Measurements from ENCODE around the gene WDSUB1. TPM values are rescaled to one million over a fixed set of nuclear protein-coding genes. Genes with fewer than 3 reads are reported as not detected.

WDSUB1 gene
- total and polyA plus RNA-seq, 9 of the 15 experiments (the other 6 are each of a cell fraction or from before 2014, with no cell fraction given), result 5.2 to 13.7 (median 9.4) TPM

DNA sequence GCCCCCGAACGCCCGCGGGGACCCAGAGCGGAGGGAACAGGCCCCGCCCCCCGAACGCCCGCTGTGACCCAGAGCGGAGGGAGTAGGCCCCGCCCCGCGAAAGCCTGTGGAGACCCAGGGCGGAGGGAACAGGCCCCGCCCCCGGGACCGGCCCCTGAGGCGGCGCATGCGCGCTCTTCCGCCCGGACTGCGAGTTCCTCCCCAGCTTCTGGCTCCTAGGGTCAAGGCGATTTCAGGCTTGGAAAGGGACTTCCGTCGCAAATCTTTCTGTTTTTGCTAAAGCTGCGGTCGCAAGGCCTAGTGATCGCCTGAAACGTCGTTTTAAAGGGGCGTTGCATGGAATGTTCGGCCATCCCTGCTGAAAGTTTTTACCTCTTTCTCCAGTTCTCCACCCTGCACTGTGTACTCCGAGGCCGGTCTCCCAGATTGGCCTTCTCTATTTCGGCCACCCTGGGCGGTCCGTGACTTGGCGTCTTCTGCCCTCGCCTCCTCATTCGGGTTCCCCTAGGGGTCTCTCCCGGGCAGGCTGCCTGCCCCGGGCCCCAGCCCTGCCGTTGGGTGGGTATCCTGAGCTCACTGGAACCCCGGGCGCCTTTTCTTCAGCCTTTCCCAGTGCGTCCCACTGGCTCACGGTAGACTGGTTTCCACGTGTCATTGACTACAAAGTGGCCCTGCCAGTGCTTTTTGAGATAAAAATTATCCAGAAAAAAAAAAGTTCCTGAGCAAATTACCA lies 372 bp upstream of the WDSUB1 start (continued):
- TF ChIP-seq, protein P1, sequence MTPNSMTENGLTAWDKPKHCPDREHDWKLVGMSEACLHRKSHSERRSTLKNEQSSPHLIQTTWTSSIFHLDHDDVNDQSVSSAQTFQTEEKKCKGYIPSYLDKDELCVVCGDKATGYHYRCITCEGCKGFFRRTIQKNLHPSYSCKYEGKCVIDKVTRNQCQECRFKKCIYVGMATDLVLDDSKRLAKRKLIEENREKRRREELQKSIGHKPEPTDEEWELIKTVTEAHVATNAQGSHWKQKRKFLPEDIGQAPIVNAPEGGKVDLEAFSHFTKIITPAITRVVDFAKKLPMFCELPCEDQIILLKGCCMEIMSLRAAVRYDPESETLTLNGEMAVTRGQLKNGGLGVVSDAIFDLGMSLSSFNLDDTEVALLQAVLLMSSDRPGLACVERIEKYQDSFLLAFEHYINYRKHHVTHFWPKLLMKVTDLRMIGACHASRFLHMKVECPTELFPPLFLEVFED (CRISPR knock-in tag; conservative IDR thresholded peaks at IDR 0.05), result no peak
- TF ChIP-seq, protein P2, sequence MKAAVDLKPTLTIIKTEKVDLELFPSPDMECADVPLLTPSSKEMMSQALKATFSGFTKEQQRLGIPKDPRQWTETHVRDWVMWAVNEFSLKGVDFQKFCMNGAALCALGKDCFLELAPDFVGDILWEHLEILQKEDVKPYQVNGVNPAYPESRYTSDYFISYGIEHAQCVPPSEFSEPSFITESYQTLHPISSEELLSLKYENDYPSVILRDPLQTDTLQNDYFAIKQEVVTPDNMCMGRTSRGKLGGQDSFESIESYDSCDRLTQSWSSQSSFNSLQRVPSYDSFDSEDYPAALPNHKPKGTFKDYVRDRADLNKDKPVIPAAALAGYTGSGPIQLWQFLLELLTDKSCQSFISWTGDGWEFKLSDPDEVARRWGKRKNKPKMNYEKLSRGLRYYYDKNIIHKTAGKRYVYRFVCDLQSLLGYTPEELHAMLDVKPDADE (conservative IDR thresholded peaks at IDR 0.05; ENCODE audit: control insufficient read depth, low read depth, low read length), result 0 out of 2 replicates have a peak, but pooled peaks have one; percentile 35
- TF ChIP-seq MAZ (CRISPR knock-in tag; conservative IDR thresholded peaks at IDR 0.05 in 1 of 2, IDR thresholded peaks at IDR 0.05 in 1 of 2) (peak in 1 of 2 experiments; percentile 52; a peak in 2 of 4 replicates), ELF2 (CRISPR knock-in tag; IDR thresholded peaks at IDR 0.05) (0 out of 2 replicates have a peak, but pooled peaks have one; percentile 43), CREM (IDR thresholded peaks at IDR 0.05; ENCODE audit: low read depth) (peak; percentile 76), LCOR (CRISPR knock-in tag; IDR thresholded peaks at IDR 0.05) (peak; percentile 79; the same call in 1 of the 2 replicates)
- TF ChIP-seq, protein P3, sequence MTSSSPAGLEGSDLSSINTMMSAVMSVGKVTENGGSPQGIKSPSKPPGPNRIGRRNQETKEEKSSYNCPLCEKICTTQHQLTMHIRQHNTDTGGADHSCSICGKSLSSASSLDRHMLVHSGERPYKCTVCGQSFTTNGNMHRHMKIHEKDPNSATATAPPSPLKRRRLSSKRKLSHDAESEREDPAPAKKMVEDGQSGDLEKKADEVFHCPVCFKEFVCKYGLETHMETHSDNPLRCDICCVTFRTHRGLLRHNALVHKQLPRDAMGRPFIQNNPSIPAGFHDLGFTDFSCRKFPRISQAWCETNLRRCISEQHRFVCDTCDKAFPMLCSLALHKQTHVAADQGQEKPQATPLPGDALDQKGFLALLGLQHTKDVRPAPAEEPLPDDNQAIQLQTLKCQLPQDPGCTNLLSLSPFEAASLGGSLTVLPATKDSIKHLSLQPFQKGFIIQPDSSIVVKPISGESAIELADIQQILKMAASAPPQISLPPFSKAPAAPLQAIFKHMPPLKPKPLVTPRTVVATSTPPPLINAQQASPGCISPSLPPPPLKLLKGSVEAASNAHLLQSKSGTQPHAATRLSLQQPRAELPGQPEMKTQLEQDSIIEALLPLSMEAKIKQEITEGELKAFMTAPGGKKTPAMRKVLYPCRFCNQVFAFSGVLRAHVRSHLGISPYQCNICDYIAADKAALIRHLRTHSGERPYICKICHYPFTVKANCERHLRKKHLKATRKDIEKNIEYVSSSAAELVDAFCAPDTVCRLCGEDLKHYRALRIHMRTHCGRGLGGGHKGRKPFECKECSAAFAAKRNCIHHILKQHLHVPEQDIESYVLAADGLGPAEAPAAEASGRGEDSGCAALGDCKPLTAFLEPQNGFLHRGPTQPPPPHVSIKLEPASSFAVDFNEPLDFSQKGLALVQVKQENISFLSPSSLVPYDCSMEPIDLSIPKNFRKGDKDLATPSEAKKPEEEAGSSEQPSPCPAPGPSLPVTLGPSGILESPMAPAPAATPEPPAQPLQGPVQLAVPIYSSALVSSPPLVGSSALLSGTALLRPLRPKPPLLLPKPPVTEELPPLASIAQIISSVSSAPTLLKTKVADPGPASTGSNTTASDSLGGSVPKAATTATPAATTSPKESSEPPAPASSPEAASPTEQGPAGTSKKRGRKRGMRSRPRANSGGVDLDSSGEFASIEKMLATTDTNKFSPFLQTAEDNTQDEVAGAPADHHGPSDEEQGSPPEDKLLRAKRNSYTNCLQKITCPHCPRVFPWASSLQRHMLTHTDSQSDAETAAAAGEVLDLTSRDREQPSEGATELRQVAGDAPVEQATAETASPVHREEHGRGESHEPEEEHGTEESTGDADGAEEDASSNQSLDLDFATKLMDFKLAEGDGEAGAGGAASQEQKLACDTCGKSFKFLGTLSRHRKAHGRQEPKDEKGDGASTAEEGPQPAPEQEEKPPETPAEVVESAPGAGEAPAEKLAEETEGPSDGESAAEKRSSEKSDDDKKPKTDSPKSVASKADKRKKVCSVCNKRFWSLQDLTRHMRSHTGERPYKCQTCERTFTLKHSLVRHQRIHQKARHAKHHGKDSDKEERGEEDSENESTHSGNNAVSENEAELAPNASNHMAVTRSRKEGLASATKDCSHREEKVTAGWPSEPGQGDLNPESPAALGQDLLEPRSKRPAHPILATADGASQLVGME (CRISPR knock-in tag; IDR thresholded peaks at IDR 0.05), result peak; percentile 66; the same call in 1 of the 2 replicates
- TF ChIP-seq, protein P4, sequence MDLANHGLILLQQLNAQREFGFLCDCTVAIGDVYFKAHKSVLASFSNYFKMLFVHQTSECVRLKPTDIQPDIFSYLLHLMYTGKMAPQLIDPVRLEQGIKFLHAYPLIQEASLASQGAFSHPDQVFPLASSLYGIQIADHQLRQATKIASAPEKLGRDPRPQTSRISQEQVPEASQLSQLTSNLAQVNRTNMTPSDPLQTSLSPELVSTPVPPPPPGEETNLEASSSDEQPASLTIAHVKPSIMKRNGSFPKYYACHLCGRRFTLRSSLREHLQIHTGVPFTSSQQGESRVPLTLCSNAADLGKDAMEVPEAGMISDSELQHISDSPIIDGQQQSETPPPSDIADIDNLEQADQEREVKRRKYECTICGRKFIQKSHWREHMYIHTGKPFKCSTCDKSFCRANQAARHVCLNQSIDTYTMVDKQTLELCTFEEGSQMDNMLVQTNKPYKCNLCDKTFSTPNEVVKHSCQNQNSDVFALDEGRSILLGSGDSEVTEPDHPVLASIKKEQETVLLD (IDR thresholded peaks at IDR 0.05), result peak; percentile 68; the same call in 1 of the 2 replicates

Measured in K562 (cell line).